GM18870 (cell line): Measurements from ENCODE around the gene SLC30A5.

Experiments
- ATAC-seq: cut with Tn5 transposase; IDR thresholded peaks from one replicate; pipeline ENCODE4 v1.9.1; 2021; ENCODE audit warnings: moderate library complexity; ENCODE audit not compliant: unreplicated experiment

SLC30A5 gene

DNA sequence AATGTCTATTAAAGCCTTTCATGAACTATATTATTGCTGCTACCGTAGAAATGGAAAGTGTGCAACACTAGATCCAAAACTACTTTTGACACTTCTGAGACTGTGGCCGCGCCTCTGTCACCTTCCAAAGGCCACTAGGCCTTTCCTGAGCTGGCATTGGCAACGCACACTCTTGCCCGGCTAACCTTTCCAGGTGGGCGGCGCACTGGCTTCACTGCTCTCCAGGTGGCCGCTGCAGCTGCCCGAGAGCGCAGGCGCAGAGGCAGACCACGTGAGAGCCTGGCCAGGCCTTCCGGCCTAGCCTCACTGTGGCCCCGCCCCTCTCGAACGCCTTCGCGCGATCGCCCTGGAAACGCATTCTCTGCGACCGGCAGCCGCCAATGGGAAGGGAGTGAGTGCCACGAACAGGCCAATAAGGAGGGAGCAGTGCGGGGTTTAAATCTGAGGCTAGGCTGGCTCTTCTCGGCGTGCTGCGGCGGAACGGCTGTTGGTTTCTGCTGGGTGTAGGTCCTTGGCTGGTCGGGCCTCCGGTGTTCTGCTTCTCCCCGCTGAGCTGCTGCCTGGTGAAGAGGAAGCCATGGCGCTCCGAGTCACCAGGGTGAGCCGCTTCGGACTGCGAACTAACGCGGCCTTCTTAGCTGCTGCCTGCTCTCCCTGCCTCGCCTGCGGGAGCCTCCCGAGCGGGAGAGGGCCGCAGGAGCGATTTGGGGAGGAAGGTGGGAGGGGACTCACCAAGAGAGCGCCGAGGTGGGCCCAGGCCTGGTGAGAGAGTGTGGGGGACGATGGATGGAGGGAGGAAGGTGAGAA, 73.1 kb downstream of the SLC30A5 start, which contains the start of gene CCNB1:
Gene CCNB1 (plus strand): TSS at position 465 of the 807 bp plus-strand sequence. CDS start 113 bp downstream, at position 578.
- peak; percentile 98 for ATAC-seq

DNA sequence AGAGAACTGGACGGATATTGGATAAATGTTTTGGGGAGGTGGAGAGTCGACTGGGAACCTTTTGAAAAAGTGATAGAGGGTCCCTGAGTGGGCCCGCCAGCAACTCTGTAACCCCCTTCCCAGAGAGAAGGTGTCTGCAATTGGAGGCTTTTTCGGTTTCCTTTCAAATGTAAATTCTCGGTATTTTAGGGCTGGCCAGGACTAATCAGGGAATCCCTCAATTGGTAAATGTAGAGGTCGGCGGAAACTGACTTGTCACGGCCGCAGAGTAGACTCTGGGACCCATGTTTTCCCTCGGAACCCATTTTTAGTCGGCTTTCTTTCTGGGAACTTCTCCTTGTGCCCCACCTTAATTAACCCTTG, 73.7 kb downstream of the SLC30A5 start:
- ATAC-seq: no peak

DNA sequence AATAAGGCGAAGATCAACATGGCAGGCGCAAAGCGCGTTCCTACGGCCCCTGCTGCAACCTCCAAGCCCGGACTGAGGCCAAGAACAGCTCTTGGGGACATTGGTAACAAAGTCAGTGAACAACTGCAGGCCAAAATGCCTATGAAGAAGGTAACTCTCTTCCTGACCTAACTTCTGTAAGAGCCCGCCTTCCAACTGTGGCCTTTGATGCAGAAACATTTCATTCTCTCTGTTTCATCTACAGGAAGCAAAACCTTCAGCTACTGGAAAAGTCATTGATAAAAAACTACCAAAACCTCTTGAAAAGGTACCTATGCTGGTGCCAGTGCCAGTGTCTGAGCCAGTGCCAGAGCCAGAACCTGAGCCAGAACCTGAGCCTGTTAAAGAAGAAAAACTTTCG, 74.1 kb downstream of the SLC30A5 start:
- ATAC-seq: no peak

DNA sequence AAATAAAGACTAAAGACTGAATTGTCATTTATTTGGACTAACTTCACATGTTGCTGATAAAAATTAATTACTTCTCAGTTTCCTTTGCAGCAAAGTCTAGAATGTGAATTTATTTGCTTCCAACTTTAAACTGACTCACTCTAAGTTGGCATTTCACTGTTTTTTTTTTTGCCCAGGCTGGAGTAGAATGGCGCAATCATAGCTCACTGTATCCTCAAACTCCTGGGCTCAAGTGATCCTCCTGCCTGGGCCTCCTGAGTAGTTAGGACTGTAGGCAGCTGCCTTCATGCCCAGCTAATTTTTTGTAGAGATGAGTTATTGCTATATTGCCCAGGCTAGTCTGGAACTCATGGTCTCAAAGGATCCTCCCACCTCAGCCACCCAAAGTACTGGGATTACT, 76.7 kb downstream of the SLC30A5 start:
- ATAC-seq: no peak

DNA sequence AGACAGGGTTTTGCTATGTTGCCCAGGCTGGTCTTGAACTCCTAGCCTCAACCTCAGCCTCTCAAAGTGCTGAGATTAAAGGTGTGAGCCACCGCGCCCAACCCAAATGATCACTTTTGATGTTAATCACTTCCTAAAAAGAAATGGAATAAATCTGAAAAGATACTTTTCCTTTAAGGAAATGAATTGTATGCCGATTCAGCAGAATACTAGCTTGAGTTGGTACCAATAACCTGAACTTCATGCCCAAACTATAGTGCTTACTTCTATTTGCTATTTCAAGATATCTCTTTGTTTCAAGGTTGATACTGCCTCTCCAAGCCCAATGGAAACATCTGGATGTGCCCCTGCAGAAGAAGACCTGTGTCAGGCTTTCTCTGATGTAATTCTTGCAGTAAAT, 77.2 kb downstream of the SLC30A5 start:
- ATAC-seq: no peak
